GM21528 (cell line): ENCODE data around the gene USP46.

Experiments used
- ATAC-seq: cut with Tn5 transposase; IDR thresholded peaks from one replicate; pipeline ENCODE4 v1.9.1; 2021; ENCODE audit warnings: mild to moderate bottlenecking, moderate library complexity; ENCODE audit not compliant: unreplicated experiment, low FRiP score

Gene USP46

DNA sequence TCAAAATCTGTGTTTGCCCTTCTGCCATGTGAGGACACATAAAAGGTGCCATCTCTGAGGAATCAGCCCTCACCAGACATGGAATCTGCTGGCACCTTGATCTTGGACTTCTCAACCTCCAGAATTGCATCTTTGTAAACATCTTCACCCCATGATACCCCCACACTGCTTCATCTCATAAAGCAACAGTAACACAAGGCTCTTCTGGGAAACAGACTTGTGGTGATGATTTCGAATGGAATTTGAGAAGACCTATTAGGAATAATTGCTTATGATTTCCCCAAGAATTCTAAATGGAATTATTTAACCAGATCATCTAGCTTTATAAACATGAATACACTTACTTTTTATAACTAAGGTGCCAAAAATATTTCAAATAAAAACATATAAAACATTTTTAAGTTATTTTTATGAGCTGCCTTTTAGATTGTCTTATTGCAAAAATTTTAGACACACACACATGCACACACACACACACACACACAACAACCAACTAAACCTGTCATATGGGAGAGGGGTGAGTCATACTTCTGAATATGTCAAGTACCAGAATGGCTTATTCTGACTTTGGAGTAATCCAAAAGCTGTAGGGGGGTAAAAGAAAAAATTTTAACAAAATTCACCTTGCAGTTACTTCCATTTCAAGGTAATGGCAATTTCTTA is 82.0 kb downstream of the USP46 start:
- no peak for ATAC-seq

DNA sequence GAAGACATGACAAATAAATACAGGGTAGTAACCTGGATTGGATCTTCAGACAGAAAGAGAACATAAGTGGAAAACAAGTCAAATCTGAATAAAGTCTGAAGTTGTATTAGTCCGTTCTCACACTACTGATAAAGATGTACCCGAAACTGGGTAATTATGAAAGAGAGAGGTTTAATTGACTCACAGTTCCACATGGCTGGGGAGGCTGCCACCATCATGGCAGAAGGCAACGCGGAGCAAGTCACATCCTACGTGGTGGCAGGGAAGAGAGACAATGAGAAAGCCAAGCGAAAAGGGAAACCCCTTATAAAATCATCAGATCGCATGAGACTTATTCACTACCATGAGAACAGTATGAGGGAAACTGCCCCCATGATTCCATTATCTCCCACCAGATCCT is 82.8 kb downstream of the USP46 start:
- ATAC-seq, result no peak

DNA sequence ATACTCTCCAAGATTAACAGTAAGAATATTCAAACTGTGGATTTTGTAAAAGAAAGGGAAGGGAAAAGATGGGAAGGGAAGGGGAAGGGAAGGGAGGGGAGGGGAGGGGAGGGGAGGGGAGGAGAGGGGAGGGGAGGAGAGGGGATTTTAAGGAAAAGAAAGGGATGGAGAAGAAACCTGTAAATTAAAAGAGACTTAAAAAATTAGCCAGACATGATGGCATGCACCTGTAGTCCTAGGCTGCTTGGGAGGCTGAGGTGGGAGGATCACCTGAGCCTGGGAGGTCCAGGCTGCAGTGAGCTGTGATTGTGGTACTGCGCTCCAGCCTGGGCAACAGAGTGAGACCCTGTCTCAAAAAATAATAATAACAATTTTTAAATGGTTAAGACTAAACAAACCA is 83.7 kb downstream of the USP46 start:
- no peak for ATAC-seq

DNA sequence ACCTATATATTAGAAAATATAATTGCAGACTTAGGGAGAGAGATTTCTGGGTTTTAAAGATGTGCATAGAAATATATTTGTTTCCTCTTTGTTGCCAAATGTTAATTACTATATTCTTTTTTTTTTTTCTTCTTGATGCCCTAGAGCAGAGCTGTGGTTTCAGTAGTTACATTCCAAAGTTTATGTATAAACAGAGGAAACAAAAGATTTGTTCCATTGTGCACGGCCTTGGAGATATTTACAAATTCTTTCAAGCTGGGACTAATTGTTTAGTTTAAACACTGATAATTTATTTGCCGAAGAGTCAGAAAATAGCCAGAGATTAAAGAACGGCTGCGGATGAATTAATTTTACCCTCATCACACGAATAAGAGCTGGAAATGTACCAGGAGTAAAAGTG is 85.1 kb downstream of the USP46 start:
- no peak for ATAC-seq

DNA sequence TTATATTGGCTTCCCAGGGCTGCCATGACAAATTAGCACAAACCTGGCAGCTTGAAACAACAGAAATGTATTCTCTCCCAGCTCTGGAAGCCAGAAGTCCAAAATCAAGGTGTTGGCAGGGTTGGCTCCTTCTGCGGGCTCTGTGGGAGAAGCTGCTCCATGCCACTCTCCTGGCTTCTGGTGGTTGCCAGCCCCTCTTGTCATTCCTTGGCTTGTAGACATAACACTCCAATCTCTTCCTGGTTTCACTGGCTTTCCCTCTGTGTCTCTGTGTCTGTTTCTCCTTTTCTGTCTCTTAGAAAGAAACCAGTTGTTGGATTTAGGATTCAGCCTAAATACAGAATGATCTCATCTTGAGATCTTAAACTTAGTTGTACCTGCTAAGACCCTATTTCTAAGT is 85.5 kb downstream of the USP46 start:
- no peak for ATAC-seq

DNA sequence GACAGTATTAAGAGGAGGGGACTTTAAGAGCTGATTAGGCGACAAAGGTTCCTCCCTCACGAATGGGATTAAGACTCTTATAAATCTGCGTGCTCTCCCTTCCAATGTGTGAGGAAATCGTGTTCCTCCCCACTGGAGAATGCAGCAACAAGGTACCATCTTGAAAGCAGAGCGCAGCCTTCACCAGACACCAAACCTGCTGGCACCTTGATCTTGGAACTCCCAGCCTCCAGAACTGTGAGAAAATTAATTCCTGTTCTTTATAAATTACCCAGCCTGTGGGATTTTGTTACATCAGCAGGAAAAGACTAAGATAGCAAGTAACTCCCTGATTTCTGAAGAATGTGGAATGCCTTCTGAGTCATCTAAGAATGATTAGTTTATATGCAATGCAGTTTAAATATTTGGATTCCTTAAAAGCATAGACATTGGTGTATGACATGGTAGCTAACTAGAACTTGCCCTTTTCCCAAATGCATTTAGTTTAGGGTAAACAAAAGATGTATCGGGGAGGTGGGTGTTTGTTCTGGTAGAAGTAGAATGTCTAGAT is 86.1 kb downstream of the USP46 start:
- ATAC-seq, result no peak

DNA sequence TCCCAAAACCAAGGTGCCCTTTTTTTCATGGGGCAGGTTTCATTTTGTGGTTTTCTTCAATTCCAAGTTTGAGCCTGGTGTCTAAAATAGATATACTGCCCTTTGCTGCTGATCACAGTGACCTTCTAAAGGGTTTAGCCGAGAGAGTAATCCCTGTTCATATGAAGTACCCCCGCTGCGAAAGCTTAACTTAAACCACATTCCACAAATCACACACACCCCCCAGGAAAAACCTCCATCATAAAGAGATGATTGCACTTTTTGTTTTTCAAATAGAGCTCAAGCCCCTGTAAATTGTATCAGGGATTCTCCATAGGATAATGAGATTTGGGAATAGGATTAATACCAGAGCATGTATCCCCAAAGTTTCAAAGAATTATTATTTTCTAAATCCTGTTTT is 90.8 kb downstream of the USP46 start:
- ATAC-seq, result no peak

DNA sequence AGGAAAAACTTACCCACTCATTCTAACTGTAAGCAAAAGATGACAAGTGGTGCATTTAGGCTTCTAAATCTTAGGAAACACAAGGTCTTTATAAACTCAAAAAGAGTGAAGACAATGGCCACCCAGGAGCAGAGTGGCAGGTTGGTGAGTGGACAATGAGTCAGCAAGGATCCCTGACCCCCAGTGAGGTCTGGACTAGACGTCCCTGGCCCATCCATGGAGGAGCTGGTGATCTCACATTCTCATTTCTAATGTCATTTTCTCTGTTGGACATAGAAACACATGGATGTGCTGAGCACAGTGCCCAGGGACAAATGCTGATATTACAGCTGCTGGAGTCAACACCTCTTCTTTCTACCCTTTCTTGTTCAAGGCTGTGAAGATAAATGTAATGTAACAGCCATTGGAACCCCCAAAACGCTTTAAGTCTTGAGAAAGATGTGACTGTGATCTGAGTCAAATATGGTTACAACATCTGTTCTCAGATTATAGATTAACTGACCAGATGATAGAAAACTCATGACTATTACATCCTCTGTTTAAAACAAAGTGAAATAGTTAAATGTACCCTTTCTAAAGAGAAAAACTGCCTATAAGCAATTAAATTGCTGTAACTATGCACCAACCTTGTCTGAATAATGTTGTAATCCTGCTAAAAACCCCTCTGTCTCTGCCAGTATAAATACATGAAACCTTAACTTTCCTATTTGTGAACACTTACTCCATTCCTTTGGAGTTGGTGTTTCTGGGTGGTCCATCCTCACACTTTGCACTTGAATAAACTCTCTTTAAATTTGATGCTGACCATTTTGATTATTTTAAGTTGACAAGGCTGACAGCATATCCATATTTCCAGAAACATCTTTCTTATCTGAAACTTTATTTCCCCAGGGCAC is 92.7 kb downstream of the USP46 start:
- ATAC-seq, result no peak

DNA sequence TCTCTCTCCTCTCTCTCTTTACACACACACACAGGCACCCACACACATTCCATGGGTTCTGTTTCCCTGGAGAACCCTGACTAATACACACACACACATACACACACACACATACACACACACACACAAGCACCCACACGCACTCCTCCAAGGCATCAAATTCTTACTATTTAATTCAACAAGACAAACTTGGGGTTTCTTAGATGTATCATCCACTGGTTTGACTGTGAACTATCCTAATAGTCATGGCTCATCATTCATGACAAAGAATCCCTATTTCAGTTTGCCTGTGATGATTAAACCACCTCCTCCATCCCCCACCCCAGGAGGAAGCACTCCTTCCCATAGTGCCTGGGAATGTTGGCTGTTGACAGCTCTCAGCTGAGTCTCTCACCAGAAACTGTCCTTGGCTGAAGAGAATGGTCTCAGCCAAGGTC is 98.2 kb downstream of the USP46 start:
- ATAC-seq, result no peak

DNA sequence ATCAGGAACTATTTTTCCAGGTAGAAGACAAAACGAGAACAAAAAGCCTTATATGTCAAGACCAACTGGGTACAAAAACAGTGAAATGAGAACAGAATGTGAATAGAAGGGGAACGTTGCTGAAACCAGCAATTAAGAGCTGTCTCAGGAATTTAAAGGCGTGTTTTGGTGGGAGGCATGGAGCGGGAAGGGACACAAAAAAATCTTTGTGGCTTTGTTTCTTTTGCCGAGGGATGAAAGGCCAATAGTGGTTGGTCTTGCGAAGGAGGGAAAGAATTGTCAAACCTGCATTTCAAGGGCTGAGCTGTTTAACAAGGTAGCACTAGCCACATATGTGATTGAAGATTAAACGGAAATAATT is 103.8 kb downstream of the USP46 start:
- no peak for ATAC-seq

DNA sequence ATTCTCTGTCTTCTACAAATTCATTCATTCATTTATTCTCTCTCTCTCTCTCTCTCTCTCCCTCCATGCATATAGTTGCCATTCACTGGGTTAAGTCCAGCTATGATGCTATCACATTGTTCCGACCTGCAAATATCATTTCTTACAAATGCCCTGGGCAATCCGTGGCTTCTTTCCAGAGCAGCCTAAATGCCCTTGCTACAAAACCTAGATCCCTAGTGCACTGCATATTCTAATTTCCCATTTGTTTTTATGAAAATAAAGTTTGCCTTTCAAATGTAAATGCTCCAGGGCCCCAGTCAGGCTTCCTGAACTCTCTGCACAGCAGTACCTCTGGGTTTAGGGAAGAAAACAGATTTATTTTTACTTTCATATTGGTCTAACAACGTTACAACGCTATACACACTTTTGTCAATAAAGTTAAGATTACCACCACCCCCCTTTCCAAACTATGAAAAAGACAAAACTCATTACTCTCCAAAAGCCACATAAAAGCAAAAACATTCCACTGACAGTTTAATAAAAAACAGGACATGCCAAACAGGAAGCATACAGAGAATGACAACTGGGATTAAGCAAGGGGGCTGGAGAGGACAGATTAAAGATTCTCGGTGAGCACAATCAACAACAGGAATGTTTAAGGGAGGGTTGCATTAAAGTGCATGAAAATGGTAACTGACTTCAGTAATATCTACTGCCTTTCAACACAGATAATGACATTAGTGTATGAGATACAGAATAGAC is 104.3 kb downstream of the USP46 start:
- ATAC-seq, result no peak

DNA sequence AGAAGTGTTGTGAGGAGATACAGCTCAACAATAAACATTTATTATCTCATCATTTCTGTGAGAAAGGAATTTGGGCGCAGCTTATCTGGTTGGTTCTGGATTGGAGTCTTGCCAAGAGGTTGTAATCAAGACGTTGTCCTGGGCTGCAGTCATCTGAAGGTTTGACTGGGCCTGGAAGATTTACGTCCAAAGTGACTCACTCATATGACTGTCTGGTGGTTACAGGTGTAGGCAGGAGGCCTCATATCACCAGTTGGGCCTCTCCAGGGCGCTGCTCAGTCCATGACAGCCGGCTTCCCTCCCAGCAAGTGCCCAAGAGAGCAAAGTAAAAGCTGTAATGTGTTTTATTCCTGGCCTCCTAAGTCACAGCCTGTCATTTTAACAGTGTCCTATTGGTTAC is 106.3 kb downstream of the USP46 start:
- ATAC-seq, result no peak

DNA sequence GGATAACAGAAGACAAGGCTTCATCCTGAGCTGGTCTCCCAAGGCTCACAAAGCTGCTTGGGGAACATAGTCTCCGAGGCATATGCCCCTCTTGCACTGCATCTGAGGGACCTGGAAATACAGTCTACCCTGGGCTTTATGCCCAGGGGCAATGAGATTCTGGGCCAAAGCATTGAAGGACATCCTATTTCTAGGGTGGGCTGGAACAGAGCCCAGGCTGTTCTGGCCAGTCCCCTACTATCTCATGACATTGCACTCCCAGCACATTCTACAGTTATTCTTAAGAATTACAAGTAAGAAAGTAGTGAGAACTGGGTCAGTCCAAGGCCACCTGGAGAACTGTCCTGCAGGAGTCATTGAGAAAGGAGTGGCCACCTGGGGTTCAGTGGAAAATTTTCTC is 107.6 kb downstream of the USP46 start:
- ATAC-seq, result no peak

DNA sequence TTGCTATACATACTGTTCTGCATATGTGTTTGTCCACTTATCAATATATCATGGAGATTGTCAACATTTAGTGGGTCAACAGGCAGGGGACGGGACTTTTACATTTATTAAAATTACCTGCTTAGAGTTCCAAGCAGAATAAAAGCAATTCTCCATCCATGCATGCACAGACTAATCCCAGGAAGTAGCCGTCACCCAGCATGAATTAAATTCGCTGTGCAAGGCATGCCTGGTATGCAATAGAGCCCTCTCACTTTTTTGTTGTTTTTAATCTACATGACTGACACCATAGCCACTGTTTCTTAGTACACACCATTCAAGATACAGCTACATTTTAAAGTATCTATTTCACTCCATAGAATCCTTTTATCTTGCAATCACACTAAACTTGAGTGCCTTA is 108.9 kb downstream of the USP46 start:
- ATAC-seq, result no peak

DNA sequence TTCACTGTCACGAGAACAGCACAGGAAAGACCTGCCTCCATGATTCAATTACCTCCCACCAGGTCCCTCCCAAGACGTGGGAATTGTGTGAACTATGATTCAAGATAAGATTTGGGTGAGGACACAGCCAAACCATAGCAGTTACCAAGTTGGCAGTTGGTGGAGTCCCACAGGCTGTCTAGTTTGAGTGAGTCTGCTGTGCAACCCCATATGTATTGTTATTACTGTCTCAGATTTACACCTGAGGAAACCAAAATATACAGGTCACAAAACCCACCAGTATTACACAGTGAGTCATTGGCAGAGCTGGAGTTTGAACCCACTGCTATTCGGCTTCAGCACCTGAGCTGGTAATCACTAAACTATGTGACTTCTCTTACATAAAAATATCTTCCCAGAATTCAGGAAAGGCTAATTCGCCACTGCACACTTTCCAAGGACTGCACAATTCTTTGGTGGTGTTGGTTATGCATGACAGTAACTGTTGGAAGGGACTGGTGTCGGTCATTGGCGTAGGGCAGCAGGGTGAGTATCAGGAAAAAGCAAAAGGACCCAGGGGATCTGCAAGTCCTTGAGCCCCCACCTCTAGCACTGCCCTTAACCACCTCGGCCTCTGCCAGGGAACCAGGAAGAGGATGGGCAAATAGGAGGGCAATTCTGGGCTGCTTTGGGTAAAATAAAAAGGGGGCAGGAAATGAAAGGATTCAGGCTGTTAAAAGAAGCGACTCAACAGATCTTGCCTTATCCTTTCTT is 110.1 kb downstream of the USP46 start:
- ATAC-seq, result no peak

DNA sequence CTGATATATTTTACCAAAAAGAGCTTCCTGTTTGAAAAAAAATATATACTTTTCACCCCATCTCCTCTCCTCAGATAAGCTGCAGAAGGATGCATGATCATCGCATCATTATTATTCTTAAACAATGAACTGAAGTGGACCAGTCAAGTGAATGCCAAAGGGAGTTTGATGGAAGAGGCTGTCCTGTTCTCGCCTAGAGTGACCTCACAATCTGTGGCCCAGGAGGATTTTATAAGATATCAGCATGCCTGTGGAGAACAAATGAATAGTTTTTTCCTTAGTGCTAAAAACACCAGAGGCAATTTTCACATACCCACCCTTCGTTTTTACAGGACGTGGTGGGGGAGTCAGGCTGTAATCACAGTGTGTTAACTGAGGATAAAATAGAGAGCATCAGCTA is 112.7 kb downstream of the USP46 start:
- no peak for ATAC-seq

DNA sequence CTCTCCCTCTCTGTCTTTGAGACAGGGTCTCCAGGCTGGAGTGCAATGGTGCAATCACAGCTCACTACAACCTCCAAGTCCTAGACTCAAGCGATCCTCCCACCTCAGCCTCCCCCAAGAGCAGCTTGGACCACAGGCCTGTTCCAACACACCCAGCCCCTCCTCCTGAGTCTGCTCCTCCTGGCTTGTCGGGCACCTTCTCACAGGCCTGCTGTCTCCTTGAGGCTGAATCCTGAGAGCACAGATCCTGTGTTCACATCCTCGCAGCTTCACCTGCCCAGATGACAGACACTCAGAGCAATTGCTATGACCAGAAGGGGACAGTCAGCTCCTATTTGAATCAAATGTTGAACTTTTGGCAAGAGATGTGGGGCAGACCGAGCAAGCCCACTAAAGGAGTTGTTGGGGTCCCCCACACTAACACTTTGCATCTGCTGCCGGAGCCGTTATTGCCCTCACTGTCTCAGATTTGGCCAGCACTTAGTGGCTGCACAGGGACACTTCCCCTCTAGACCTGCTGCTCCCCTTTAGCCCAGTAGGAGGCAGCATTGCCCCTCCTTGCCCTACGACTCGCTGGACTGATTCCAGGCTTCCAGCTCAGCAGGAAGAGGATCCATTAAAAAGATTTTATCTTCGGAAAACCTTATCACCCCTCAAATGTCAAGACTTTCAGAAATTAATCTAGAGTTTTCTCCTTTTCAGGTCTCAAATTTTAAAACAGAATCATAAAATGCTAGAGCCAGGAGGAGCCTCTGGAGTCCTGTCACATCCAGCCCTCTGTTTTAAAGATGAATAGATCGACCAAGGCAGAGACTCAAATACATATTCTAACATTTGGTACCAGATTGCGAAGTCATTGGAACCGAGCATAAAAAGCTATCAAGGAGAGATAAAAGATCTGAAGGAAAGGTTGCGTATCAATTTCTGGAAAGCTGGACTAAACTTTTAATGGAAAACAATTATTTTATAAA is 113.7 kb downstream of the USP46 start:
- ATAC-seq, result peak; percentile 73
